Lower leg skin (tissue), 3 donors: Measurements from ENCODE around the gene ACE2.

ENCODE experiments used
- CTCF ChIP-seq, 3 donors: fragments of 450-650 bp; IDR thresholded peaks; one replicate each; pipeline ENCODE4 v1.5.1; 2016; ENCODE audit warnings: antibody characterized with exemption in 3 of 3, mild to moderate bottlenecking in 3 of 3, moderate library complexity in 2 of 3
- POLR2A ChIP-seq, 2 donors: fragments of 450-650 bp; IDR thresholded peaks; one replicate each; pipeline ENCODE4 v1.6.1; 2016 to 2017; ENCODE audit warnings: antibody characterized with exemption in 2 of 2, mild to moderate bottlenecking in 1 of 2, moderate library complexity in 1 of 2

GRCh38 chrX:15599461-15599860 lies 1.3 kb downstream of the ACE2 start:
- TF ChIP-seq CTCF (IDR thresholded peaks at IDR 0.05), result no peak
- no peak for TF ChIP-seq POLR2A (IDR thresholded peaks at IDR 0.05)
